Right cardiac atrium (tissue), 5 donors: ENCODE measurements around the gene ZNF331. TPM values are rescaled to one million over a fixed set of nuclear protein-coding genes. Genes with fewer than 3 reads are reported as not detected.
"Not testable (repeated sequence)": the region's sequence is repeated elsewhere in the genome, so short reads cannot be mapped to it uniquely, and the experiment has no call there.

Experiments used
- ATAC-seq, 2 donors: fragments of 200-7000 bp; cut with Tn5 transposase; one replicate each; pipeline versions ENCODE4 v1.8.0 to v1.9.1; 2020; ENCODE audit warnings: moderate library complexity in 2 of 2, mild to moderate bottlenecking in 1 of 2
- DNase-seq, 3 donors: peaks; one replicate each; pipeline ENCODE4 v3.0.0-alpha.2; 2020
- H3K27ac ChIP-seq: one replicate; pipeline ENCODE4 v1.5.1; 2013; ENCODE audit warnings: mild to moderate bottlenecking, low read length, control low read depth, moderate library complexity
- H3K27me3 ChIP-seq: one replicate; pipeline ENCODE4 v1.6.1; 2013; ENCODE audit not compliant: control insufficient read depth, insufficient read depth
- H3K4me1 ChIP-seq: one replicate; pipeline ENCODE4 v1.6.1; 2013; ENCODE audit warnings: low read length; ENCODE audit not compliant: control insufficient read depth, insufficient read depth
- H3K4me3 ChIP-seq: one replicate; pipeline ENCODE4 v1.5.1; 2013; ENCODE audit warnings: low read length, control low read depth
- H3K9me3 ChIP-seq: one replicate; pipeline ENCODE4 v1.6.1; 2013; ENCODE audit warnings: low read length; ENCODE audit not compliant: control insufficient read depth
- WGBS: extraction: QIAGEN DNeasy Blood & Tissue Kit; methylation state at CpG from one replicate; pipeline ENCODE4 v1.1.7; 2013; 5-methylcytosine and 5-hydroxymethylcytosine counted together
- intact Hi-C, 4 donors: fragments of 100-400 bp; cut with DNase I; formaldehyde crosslinking; loops; one replicate each; pipeline versions ENCODE4 v1.11.0 to v1.14.0; 2022 to 2023
- long read RNA-seq, 4 donors: library from polyadenylated mRNA; unstranded; transcript quantifications; one replicate each; pipeline ENCODE4 v2.0.0, GENCODE V29; 2020 to 2021
- polyA plus RNA-seq: library from polyadenylated mRNA; stranded (reverse); fragments of 200-250 nt; gene quantifications from one replicate; pipeline ENCODE4 v1.2.3, GENCODE V29; 2013
- total RNA-seq, 4 donors: library from RNA; stranded (reverse); fragmentation: NEBNext Ultra II Directional; extraction: Animal tissue kit (Norgen Biotek cat#: 25700); gene quantifications; one replicate each; pipeline ENCODE4 v1.2.1, GENCODE V29; 2021
- donor health status: healthy with polysubstance abuse.
- donor health status: DM: no; HTN: yes; CAD: no.
- donor health status: DM: no; HTN: no; CAD: no.
- donor health status: DM: no; HTN: yes; CAD: no; lungs with severe emphysema.
- donor health status: DM: yes; HTN: yes; CAD: no.

ZNF331 gene
- 10 to 100 TPM; 11.7 to 30.3 (median 15.2) TPM for total RNA-seq
- polyA plus RNA-seq = 22.2 TPM
- long read RNA-seq, donor 1, transcript ZNF331-202 (6 exons, 2,248 nt) = major isoform, 22 of 42 reads
- long read RNA-seq, donor 1, transcript ZNF331-217 (5 exons, 2,161 nt) = minor isoform, 7 of 42 reads
- long read RNA-seq, donor 1, partial matches to known transcripts = 2 of 42 reads
- long read RNA-seq, donor 1, other reads (novel, unspliced or antisense) = 7 of 42 reads
- long read RNA-seq, donor 2, transcript ZNF331-202 (6 exons, 2,248 nt) = major isoform, 6 of 15 reads
- long read RNA-seq, donor 2, partial matches to known transcripts = 0 of 15 reads
- long read RNA-seq, donor 2, other reads (novel, unspliced or antisense) = 4 of 15 reads
- long read RNA-seq, donor 3, transcript ZNF331-202 (6 exons, 2,248 nt) = major isoform, 45 of 130 reads
- long read RNA-seq, donor 3, transcript ZNF331-217 (5 exons, 2,161 nt) = minor isoform, 19 of 130 reads
- long read RNA-seq, donor 3, transcript ZNF331-221 (5 exons, 913 nt) = minor isoform, 28 of 130 reads
- long read RNA-seq, donor 3, partial matches to known transcripts = 0 of 130 reads
- long read RNA-seq, donor 3, other reads (novel, unspliced or antisense) = 28 of 130 reads
- long read RNA-seq, donor 4, transcript ZNF331-202 (6 exons, 2,248 nt) = major isoform, 5 of 9 reads
- long read RNA-seq, donor 4, partial matches to known transcripts = 0 of 9 reads
- long read RNA-seq, donor 4, other reads (novel, unspliced or antisense) = 1 of 9 reads

DNA sequence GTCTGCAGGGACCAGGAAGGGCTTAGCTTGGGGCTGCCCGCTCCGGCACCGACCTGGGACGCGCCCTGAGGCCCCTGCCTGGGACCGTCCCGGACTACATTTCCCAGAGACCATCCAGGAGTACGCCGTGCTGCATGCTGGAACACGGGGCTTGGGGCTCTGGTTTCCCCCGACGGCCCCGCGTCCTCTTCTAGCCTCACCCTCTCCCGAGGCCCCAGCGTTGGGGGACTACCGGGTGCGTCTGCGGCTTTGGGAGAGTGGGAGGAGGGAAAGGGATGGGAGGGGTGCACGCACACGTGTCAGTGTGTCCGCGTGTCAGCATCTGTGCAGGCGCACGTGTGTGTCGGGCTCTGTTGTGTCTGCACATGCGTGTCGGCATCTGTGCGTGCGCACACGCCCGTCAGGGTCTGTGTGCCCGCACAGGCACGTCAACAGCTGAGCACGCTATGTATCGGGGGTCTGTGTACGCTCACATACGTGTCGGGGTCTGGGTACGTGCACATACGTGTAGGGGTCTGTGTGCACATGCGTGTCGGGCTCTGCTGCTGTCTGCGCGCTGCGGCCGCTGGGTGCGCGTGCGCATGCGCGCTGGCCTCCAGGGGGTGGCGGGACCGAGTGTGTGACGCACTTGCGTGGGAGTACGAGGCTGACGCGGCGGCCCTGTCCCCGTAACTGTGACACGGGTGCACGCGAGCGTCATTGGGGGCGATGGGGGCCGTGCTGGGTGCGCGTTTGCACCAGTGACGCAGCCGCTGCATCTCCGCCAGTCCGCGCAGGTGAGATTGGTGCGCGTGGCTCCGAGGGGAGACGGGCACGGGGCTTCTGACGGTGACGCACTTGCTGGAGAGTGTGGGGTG is at the start of gene ZNF331:
Gene ZNF331, plus strand, starts transcription at position 625 of the 857 bp plus-strand sequence. CDS start 31,232 bp downstream, outside the sequence.
- Histone ChIP-seq H3K4me1 (no peaks in the 10 kb centered on the region), H3K9me3 (no peaks in the 10 kb centered on the region), H3K27ac (peak within 1 kb of the TSS; percentile 34), H3K27me3 (no peaks in the 10 kb centered on the region), H3K4me3 (peak within 1 kb of the TSS; percentile 39)
- DNase-seq (peak; percentile 89 to 94 (median 93)), ATAC-seq (peak; percentile 93)
- 57% methylated on average over 81 of the region's 81 CpGs for WGBS
- intact Hi-C loops = no loop called here

DNA sequence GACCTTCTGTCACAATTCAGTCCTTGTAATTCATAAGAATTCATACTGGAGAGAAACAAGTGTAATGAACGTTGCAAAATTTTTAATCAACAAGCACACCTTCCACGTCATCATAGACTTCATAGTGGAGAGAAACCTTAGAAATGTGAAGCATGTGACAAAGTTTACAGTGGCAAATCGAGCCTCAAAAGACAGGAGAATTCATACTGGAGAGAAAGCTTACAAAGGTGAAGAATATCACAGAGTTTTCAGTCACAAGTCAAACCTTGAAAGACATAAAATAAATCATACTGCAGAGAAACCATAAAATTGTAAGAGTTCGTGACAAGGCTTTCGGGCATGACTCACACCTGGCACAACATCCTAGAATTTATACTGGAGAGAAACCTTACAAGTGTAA is 45.8 kb upstream of the ZNF331 start:
- ATAC-seq = no peak
- Histone ChIP-seq H3K27ac (no peak overlapping the region), H3K4me3 (no peak overlapping the region), H3K27me3 (no peaks in the 10 kb centered on the region), H3K9me3 (peaks cover 3% of the 10 kb centered on the region), H3K4me1 (no peaks in the 10 kb centered on the region)
- no peak for DNase-seq
- intact Hi-C loops = no loop called here
- WGBS = 99% methylated on average over 5 of the region's 5 CpGs

DNA sequence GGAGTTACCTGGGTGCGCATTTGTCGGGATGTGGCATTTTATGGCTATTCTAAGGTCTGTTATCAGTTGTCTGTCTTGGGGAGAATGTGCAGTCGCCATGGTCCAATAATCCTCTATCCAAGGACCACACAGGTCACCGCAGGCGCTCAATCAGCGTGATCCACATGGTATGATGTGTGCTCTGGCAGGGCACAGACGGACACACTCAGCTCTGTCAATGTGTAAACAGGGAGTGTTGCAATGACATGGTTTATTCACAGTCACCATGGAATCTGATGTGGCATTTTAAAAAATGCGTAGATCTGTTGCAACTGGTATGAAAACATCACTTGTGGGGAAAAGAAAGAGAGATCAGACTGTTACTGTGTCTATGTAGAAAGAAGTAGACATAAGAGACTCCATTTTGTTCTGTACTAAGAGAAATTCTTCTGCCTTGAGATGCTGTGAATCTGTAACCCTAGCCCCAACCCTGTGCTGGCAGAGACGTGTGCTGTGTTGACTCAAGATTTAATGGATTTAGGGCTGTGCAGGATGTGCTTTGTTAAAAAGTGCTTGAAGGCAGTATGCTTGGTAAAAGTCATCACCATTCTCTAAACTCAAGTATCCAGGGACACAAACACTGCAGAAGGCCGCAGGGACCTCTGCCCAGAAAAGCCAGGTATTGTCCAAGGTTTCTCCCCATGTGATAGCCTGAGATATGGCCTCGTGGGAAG is 40.5 kb upstream of the ZNF331 start:
- 45% methylated on average over 11 of the region's 11 CpGs for WGBS
- ATAC-seq, H3K4me1 ChIP-seq, intact Hi-C loops, DNase-seq, H3K9me3 ChIP-seq, H3K27me3 ChIP-seq, H3K27ac ChIP-seq, H3K4me3 ChIP-seq: not testable (repeated sequence)

DNA sequence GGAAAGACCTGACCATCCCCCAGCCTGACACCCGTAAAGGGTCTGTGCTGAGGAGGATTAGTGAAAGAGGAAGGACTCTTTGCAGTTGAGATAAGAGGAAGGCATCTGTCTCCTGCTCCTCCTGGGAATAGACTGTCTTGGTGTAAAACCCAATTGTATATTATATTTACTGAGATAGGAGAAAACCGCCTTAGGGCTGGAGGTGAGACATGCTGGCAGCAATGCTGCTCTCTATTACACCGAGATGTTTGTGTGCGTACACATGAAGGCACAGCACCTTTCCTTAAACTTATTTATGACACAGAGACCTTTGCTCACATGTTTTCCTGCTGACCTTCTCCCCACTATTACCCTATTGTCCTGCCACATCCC is 39.9 kb upstream of the ZNF331 start:
- H3K27ac ChIP-seq, DNase-seq, H3K4me1 ChIP-seq, intact Hi-C loops, H3K4me3 ChIP-seq, H3K27me3 ChIP-seq, ATAC-seq, H3K9me3 ChIP-seq: not testable (repeated sequence)
- WGBS = 36% methylated on average over 4 of the region's 4 CpGs

DNA sequence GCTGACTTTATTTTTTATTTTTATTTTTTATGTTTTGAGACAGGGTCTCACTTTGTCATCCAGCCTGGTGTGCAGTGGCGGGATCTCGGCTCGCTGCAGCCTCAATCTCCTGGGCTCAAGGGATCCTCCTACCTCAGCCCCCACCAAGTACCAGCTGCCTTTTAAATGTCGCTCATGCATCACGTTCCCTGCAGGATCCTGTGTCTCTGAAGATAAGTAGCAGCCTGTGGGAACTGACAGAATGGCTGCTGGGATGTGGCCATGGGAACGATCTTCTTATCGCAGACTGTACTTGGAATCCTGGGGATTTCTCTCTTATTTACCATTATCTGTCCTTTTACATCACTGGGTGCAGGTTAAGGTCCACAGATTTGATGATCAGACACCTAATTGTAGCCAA is 34.8 kb upstream of the ZNF331 start:
- intact Hi-C loops, DNase-seq, H3K27me3 ChIP-seq, H3K4me3 ChIP-seq, H3K4me1 ChIP-seq, H3K27ac ChIP-seq, H3K9me3 ChIP-seq, ATAC-seq: not testable (repeated sequence)
- WGBS = 23% methylated on average over 7 of the region's 7 CpGs

DNA sequence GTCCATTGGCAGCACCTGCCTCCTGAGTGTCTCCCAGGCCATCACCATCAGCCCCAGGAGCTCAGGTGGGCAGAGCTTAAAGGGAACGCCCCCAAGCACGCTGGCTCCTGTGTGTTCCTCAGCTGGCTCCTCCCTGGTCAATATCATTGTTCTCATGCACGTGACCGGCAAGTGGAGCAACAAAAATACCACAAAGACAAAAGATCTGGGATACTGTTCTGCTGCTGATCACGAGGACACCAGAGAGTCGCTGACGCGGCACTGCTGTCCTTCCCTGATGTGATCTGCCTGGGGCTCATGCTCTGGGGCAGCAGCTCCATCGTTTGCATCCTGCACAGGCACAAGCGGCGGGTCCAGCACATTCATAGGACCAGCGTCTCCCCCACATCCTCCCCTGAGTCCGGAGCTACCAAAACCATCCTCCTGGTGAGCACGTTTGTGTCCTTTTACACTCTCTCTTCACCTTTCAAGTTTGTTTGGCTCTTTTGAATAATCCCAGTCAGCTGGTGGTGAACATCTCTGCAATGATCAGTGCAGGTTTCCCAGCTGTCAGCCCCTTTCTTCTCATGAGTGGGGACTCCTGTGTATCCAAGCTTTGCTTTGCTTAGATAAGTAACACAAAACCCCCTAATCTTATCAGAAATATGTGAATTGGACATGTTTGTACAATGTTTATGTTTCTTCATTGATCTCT is 34.1 kb upstream of the ZNF331 start:
- H3K4me1 ChIP-seq, H3K4me3 ChIP-seq, H3K27me3 ChIP-seq, DNase-seq, intact Hi-C loops, H3K9me3 ChIP-seq, H3K27ac ChIP-seq: not testable (repeated sequence)
- WGBS = 2% methylated on average over 6 of the region's 14 CpGs
- ATAC-seq = peak; percentile 47 to 76

DNA sequence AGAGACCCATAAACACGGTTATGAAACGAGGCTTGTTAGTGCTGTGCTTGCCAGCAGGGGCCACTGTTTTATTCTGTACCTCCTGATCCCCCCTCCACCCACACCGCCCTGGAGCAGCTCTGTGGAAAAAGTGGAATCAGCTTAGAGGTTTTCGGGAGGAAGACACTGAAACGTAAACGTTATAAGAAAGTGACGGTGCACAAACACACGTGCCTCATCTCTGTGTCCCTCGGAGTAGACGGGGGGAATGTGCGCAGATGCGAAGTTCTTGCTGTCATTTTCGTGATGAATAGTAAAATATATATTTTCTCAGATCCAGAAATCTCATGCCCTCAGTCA is 33.6 kb upstream of the ZNF331 start:
- H3K27ac ChIP-seq, DNase-seq, H3K4me1 ChIP-seq, H3K9me3 ChIP-seq, intact Hi-C loops, H3K27me3 ChIP-seq: not testable (repeated sequence)
- peak overlapping the region; percentile 16 for H3K4me3 ChIP-seq
- ATAC-seq = peak; percentile 47 to 79
- WGBS = 14% methylated on average over 13 of the region's 13 CpGs

DNA sequence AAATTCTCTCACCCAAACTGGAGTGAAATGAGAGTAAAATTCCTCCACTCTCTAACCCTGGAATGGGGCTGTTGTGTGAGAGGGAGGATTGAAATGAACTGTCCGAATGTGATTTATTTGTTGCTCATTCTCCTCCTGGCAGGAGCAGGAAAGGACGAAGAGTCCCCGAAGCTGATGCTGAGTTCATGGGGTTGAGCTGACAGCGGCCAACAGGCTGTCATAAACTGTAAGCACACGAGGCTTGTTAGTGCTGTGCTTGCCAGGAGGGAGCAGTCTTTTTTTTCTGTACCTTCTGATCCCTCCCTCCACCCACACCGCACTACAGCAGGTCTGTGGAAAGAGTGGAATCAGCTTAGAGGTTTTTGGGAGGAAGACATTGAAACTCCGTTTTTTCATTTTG is 33.1 kb upstream of the ZNF331 start:
- Histone ChIP-seq H3K27me3 (no peaks in the 10 kb centered on the region), H3K4me3 (no peak overlapping the region), H3K9me3 (no peaks in the 10 kb centered on the region), H3K27ac (peak overlapping the region; percentile 52), H3K4me1 (peaks cover 4% of the 10 kb centered on the region)
- intact Hi-C loops = no loop called here
- 33% methylated on average over 7 of the region's 7 CpGs for WGBS
- DNase-seq (no peak), ATAC-seq (peak in 1 of 2 donors; percentile 33)

DNA sequence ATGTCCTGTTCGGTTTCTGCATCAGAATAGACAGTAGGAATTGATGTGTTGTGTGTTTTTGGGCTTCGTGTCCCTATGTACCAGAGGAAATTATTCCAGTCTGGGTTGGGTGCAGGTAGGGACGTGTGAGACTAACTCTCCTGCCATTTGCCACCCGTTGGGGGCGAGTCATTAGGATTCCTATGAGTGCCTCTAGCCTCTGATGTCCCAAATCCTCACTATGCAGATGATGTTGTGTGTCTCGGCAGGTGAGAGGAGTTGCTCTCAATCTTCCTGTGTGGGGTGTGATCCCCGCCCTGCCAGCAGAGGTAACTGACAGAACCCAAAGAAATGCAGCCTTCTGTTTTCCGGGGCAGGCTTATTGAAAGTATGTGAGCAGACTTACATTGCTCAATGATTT is 31.2 kb upstream of the ZNF331 start:
- peaks cover 4% of the 10 kb centered on the region for H3K4me1 ChIP-seq
- H3K4me3 ChIP-seq = no peak overlapping the region
- DNase-seq (no peak), ATAC-seq (no peak)
- no peaks in the 10 kb centered on the region for H3K27me3 ChIP-seq
- intact Hi-C loops = no loop called here
- H3K9me3 ChIP-seq = no peaks in the 10 kb centered on the region
- WGBS = 68% methylated on average over 8 of the region's 8 CpGs
- H3K27ac ChIP-seq = no peak overlapping the region
